Right hindlimb (tissue), 1 donor: ENCODE results near the gene UMPS.
A peak's percentile ranks its signal among the peaks of the same experiment; 100 is the strongest.
"Not testable (repeated sequence)": the region's sequence is repeated elsewhere in the genome, so short reads cannot be mapped to it uniquely, and the experiment has no call there.

Experiments used
- DNase-seq: peaks from one replicate; pipeline ENCODE4 v3.0.0-alpha.2; 2018

Gene UMPS

DNA sequence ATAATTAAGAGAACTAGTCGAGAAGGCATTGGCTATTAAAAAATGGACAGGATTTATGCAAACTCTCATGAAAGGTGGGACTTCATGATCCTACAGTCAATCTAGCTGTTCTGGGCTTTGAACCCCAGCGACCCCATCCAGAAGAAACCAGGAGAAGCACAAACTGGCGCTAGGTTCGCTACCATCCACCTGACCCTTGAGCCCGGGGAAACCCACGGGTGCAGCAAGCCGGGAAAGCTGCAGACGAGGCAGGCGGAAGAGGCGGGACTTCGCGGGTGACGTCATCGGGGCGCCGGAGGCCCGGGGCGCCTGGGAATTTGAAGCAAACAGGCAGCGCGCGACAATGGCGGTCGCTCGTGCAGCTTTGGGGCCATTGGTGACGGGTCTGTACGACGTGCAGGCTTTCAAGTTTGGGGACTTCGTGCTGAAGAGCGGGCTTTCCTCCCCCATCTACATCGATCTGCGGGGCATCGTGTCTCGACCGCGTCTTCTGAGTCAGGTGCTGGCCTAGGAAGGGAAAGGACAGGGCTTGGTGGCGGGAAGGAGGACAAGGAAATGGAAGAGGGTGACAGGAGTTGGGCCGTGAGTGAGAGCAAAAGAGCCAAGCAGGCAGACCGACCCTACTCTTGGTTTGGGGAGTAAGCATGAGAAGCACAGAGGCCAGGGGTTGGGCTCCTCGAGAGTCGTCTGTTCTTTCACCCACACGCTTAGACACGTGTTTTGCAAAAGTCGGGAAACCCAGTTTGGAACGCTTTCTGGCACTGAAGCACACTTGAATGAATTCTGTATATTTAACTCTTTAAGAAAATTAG is at the start of gene UMPS:
Gene UMPS (plus strand): TSS at position 324 of the 812 bp plus-strand sequence. CDS start 20 bp downstream, at position 344.
- DNase-seq, result peak; percentile 94

DNA sequence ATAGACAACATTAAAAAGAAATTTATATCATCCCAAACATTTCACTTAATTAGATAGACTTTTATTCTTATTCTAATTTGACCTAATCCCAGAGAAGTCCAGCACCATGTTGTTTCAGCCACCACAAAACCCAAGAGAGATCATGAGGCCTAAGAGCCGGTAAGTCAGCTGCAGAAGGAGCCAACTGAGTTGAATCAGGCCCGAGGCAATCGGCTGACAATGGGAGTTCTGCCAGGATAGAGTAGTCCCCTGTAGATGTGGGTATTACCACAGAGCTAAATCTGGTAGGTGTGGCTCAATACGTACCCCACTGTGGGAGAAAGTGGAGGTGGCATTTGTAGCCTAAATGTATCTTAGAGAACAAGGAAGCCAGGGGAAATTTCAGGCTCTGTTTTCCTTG is 49.7 kb upstream of the UMPS start:
- no peak for DNase-seq

DNA sequence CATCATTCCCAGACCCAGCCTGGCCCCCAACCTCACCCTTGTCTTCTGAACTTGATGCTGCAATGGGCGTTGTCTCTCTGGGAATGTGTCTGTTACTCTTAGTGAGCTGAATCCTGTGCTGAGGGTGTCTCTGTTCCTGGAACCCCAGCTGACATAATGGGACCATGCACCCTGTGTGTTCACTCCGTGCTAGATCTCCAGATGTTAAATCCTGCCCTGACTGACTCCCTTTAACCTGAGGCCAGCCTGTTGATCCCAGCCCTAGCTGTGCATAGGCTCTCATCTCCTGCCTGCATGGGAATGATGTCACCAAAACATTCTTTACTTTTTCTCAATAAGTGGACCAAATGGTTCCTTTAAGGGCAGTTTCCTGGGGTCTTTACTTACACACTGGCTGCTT is 48.0 kb upstream of the UMPS start:
- DNase-seq, result no peak

DNA sequence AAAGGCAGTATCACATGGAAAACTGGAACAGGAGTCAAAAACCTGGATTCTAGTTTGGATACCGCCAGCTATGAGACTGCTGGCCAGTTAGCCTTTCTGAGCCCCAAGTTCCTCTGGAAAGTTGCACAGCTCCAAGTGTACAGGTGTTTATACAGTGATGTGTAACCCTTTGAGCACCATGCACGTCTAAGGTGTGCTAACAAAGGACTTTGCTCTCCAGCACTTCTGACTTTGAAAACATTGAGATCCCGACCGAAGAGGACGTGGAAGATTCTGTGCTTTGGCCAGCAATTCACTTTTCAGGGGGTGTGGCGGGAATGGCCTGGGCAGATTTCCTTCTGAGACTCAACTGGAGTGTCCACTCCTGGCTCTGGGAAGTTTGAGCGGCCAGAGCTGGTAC is 45.8 kb upstream of the UMPS start:
- DNase-seq, result no peak

DNA sequence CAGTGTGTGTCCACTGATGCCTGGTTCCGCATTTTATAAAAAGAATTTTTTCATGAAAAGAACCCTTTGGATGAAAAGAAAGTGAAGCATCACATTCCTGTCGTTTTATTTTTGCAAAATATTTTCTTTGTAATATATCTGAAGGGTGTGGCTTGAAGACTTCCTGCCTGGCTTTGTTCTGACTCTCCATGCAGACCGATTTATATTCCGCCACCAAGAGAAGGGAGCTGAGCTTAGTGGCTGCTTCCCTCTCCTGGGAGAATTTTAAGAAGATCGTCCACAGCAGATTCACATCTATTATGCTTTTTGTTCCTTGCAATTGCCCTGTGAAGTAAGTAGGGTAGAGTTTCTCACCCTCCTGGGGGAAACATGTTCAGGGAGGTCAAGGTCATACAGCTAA is 45.2 kb upstream of the UMPS start:
- no peak for DNase-seq

DNA sequence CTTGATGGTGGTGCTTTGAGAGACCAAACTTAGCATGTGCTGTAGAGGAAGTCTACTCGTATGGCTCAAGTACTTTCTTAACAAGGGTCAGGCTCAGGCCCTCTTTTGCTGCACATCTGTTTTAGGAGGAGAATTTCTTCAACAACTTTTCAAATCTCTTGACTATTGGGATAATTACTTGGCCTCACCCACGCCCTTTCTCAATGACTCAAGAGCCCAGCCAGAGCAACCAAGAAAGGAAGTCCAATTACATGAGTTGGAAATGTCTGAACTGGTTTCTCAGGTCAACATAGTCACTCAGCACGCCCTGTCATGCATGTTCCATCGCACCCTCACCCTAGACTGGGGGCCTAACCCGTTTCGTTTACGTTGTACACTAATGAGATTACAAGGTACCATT is 44.8 kb upstream of the UMPS start:
- DNase-seq, result no peak

DNA sequence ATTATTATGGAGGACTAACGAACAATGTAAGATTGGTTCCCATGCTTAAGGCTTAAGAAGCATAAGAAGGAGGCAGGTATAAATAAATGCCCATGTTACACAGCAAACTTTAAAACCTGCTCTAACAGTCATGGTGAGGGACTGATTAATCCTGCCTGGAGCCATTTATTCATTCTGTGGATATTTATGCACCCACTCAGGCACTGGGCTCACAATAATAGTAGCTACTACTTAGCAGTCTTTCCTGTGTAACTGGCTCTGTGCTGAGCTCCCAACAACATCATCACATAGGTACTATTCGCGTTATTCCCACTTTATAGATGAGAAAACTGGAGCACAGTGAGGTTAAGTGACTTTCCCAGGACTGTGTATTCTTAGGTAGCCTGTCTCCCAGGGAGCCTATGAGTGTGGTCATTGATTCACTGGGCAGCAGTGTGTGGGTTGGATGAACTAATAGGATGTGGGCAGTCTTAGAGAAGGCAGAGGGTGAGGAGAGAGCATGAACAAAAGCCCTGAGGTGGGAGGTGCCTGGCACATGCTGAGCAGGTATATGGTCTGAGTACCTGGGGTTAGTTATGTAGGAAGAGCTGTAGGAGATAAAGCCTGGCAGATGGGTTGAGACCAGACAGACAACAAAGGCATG is 44.1 kb upstream of the UMPS start:
- DNase-seq, result no peak

DNA sequence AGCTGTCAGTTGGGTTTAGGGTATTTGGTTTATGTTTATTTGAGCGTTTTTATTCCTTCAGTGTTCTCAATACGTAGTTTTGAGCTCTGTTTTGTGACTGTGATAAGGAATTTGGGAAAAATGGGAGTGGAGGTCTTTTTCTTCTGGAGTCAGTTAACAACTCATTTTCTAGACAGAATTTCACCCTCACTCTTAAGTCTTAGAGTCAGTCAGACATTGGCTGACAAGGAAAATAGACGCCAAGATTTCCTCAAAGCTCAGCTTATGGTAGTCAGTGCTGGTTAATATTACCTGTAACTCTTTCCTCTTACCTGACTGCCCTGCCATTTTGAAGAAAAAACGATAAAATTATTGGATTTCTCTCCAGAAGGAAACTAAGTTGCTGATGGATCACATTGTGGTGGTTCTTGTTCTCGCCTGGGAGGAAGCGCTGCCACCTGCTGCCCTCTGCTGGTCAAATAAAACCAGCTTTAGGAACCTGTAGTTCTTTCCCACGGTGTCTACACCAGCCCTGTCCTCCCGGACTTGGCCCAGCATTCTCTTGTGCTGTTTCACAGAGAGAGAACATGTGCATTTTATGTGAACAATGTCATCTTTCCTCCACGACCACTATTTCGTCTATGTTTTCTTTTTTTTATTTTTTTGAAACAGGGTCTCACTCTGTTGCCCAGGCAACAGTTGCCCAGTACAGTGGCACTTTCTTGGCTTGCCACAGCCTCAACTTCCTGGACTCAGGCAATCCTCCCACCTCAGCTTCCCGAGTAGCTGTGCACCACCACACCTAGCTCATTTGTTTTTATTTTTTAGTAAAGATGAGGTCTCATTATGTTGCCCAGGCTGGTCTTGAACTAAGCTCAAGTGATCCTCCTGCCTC is 41.4 kb upstream of the UMPS start:
- peak; percentile 73 for DNase-seq

DNA sequence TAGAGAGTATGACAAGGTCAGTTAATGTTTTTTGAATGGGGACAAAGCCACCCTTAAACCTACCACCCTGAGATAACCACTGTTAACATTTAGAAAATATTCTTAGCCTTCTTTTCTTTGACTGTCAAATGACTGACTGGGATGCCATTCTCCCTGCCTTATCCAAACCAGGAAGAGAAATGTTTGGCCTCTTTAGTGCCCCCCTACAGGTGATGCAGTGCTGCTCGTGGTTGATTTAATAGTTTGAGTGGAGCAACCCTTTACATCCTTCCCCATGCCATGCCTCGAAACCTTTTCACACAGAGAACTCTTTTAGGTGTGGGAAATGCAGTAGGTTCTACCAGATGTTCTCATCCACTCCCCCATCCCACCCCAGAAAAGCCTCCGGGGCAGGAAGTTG is 38.7 kb upstream of the UMPS start:
- DNase-seq, result no peak

DNA sequence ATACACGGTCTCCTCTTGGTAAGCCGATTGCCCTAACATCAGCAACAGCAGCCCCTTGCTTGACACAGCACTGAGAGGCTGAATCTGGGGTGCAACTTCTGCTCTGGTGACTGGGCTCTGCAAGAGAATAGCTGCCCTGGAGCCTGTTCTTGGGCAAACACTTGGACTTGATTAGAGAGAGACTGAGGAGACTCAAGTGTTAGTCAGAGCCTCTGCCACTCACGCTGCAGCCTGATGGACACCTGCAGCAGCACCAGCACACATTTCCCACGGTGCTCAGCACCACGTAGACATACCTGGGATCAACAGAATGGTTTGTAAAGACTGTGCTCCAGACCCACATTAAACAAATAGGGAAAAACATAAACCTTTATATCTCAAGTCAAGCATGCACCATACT is 35.8 kb upstream of the UMPS start:
- no peak for DNase-seq

DNA sequence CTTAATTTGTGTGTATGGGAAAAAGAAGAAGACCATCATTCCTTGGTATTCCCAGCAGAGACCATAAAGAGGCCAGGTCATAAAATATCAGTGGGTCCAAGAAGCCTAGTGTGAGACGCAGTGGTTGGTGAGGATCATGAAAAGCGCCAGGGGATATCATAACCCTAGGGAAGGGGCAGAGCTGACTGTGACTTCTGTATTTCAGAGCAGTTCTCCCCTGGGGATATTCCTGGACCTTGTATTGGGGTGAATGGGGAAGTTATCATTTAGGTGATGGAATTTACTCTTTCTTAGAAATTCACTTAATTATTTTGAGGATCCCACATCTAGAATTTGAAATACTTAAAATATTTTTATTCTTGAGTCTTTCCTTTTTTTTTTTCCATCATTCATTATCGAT is 34.9 kb upstream of the UMPS start:
- no peak for DNase-seq

DNA sequence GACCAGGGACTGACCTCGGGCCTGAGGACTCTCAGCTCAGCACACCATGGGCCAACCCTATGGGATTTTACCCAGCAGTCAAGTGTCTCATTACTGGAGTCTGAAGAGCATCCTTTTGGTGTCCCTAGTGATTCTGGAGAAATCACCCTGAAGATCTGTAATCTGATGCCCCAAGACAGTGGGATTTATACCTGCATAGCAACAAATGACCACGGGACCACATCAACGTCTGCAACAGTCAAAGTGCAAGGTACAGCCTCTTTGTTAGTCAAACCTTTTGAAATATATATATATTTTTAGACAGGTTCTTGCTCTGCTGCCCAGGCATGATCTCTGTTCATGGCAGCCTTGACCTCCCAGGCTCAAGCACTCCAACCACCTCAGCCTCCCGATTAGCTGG is 34.2 kb upstream of the UMPS start:
- DNase-seq, result no peak

DNA sequence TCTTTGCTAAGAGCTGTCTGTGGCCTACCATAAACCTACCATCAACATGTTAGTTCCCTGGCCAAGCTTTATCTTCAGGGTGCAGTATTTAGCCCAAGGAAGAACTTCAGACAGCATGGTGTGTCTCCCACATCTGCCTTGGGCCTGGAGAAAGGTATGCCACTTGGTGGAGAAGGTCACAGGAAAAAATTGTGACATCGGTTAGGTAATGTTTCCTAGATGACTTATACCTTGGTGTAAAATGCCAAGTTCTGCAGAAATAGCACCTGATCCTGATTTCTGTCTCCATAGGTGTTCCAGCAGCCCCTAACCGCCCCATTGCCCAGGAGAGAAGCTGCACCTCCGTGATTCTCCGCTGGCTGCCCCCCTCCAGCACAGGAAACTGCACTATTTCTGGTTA is 33.0 kb upstream of the UMPS start:
- DNase-seq, result no peak

DNA sequence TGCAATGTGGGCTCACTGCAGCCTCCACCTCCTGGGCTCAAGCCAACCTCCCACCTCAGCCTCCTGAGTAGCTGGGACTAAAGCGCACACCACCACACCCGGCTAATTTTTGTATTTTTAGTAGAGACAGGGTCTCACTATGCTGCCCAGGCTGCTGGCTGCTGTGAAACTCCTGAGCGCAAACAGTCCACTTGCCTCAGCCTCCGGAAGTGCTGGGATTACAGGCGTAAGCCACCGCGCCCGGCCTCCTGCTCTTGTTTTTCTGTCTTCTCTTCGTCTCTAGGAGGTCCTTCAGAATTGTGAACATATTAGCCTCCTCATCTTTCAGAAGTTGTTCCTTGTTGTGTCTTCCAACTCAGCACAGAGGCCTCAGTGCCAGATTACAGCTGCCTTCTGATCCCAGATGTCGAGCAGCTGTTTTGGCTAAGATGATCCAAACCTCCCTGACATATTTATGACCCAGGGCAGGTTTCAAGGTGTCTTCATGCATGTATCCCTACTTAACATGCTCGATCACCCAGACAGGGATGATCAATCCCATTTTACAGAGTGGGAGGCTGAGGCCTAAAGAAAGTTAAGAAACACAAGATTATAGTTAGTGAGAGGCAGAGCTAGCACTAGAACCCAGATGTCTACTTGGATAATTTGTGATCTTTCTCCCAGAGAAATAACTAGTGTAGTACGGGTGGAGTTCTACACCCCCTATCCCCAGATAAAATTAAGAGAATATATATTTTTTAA is 32.1 kb upstream of the UMPS start:
- no peak for DNase-seq

DNA sequence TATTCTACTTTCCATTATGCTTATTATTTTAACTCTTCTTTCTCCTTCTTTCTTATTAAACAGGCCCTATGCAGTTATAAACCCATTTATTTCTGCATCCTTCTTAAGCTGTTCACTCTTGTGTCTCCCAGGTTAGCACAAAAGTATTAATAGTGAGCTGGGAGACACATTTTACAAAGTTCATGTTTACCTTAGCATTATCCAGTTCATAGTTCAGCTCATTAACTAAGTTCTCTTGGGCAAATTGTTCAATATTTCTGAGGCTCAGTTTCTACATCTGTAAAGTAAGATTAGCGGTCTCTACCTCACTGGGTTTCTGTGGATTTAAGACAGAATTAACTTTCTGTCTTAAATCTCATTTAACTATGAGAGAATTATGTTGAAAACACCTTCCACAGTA is 31.2 kb upstream of the UMPS start:
- DNase-seq, result no peak

DNA sequence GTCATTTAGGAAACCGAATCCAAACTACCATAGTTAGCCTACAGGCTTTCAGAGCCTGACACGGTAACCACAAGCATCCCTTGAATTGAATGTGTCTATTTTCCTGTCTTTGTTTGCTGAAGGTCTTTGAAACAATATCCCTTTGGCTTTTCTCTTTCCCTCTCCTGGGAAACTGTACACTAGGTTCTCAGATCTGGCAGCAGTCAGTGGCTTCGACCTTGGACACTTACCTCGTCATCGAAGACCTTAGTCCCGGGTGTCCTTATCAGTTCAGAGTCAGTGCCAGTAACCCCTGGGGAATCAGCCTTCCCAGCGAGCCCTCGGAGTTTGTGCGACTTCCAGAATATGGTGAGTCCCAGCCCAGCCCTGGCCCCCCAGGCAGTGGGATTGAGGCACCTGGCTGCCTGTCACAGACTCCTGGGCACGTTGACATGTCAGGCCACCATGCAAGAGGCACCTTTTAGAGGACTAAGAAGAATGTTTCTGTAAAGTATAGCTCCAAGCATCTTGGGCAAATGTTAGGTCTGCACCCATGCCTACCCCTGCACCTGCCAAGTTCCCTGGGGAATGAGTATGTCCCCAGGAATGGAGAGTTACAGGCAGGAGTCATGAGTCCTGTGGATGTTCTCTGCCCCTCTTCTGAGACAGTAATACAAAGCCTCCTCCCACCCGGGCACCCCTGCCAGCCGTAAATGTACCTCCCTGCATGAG is 30.4 kb upstream of the UMPS start:
- no peak for DNase-seq

DNA sequence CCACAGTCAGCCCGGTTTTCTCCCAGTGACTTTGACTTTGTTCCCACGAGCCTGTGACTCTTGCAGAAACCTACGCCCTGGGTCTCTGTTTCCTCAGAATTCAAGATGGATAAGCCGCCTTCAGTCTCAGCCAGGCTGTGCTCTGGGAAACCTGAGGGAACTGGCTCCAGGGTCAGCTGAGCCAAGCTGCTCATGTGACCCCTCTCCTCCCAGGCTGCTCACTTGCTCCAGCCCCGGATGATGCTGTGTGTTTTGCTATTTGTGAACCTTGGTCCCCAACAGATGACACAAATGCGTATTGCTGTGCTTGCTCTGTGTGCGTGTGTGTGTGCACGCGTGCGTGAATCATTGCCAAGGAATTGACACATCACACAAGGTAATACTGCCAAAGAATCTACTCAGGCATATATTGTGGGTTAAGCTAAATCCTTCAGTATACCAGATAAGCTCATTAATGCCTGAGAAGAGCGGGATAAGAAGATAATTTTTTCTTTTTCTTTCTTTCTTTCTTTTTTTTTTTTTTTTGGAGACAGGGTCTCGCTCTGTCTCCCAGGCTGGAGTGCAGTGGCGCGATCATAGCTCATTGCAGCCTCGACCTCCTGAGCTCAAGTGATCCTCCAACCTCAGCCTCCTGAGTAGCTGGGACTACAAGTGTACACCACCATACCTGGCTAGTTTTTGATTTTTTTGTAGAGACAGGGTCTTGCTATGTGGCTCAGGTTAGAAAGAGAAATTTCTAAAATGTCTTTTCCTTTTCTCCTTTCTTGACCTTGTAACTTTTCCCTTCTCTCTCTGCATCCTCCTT is 29.2 kb upstream of the UMPS start:
- DNase-seq, result no peak

DNA sequence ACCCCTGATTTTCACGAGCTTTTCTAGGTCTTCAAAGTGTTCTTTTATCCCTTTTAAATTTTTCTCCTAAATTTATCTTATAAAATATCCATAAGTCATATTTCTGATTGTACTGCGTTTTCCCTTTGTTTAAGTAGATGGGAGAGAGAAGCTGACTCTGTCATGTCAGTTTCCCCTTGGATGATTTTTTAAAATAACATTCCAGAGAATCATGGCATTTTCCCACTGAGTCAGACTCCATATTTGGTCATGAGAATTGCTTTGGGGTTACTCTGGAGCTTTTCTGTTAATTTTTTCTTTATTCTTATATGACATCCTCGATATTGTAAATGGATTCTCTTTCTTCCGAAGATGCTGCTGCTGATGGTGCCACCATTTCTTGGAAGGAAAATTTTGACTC is 28.6 kb upstream of the UMPS start:
- DNase-seq, result no peak

DNA sequence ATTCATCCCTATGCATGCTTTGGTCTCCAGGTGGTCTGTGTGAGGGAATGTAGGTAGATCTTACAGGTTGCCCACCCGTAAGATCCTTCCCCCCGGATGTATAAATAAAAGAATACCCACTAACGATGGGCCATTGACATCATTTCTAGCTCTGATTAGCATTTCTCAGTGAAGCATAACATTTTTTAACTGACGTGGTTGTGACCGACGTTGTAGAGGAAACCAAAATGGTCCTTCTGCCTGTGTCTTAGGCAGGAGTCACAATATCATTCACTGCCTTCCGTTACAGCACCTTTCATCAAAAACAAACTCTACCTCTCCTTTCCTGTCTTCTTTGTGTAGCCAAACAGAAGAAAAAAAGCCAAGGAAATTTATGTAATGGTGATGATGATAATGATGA is 27.3 kb upstream of the UMPS start:
- DNase-seq, result no peak

DNA sequence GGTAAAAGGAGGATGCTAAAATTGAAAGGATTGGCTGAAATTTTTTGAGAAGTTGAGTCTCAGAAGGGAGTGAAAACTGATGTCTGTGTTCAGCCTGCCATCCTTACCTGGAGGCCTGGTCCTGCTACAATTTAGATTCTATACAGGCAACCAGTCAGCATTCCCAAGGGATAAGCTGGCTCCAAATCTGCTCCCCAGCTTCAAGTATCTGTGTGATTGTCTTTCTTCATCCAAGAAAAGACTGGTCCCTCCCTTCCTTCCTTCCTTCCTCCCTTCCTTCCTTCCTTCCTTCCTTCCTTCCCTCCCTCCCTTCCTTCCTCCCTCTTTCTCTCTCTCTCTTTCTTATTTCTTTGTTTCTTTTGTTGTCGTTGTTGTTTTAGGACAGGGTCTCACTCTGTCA is 24.7 kb upstream of the UMPS start:
- no peak for DNase-seq

DNA sequence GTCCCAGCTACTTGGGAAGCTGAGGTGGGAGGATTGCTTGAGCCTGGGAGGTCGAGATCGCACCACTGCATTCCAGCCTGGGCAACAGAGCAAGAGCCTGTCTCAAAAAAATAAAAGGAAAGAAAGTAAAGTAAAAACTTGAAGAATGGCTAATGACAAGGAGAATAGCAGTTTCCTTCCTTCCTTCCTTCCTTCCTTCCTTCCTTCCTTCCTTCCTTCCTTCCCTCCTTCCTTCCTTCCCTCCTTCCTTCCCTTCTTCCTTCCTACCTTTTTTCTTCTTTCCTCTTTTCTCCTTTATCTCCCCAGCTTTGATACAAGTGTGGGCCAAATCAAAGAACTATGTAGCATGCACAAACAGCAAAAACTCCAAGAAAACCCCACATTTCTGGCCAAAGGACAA is 23.0 kb upstream of the UMPS start:
- DNase-seq, result not testable (repeated sequence)
